Measurements from ENCODE around the gene PRKCZ. TPM values are rescaled to one million over a fixed set of nuclear protein-coding genes. Genes with fewer than 3 reads are reported as not detected.

Gene PRKCZ
- total RNA-seq, 2 experiments from 2014 or later, result 17.8 to 19.0 TPM

- Mint-ChIP-seq H3K27ac (no peak overlapping the region), H3K27me3 (no peaks in the 10 kb centered on the region), H3K4me1 (ENCODE audit: low read depth) (peaks cover 7% of the 10 kb centered on the region), H3K9me3 (no peaks in the 10 kb centered on the region), H3K4me3 (no peak overlapping the region), H3K36me3 (ENCODE audit: low read depth) (peaks cover 8% of the 10 kb centered on the region)
- H3K4me1 ChIP-seq (ENCODE audit: insufficient read depth, low read length), result no peaks in the 10 kb centered on the region
- CTCF ChIA-PET, result no interaction called here
- H3K9me3 ChIP-seq (ENCODE audit: control insufficient read depth in 1 of 2, insufficient read depth in 1 of 2, low read length in 2 of 2), result peaks cover 0 to 10% of the 10 kb centered on the region in 2 experiments
- TF ChIP-seq CTCF (IDR thresholded peaks at IDR 0.05), result no peak
- no peak overlapping the region for H3K27ac ChIP-seq (ENCODE audit: low read depth in 1 of 2, low read length in 2 of 2)
- no peak for ATAC-seq (ENCODE audit: poor library complexity)
- POLR2A ChIA-PET, result no interaction called here
- no peaks in the 10 kb centered on the region for H3K36me3 ChIP-seq (ENCODE audit: insufficient read depth, low read length)
- H3K4me3 ChIP-seq (ENCODE audit: low read length), result no peak overlapping the region
- no peaks in the 10 kb centered on the region for H3K27me3 ChIP-seq (ENCODE audit: control insufficient read depth in 1 of 2, insufficient read depth in 2 of 2, low read length in 2 of 2)
- no peak for DNase-seq
- intact Hi-C loops (cut with DNase I, micrococcal nuclease), result no loop called here
Observed at GRCh38 chr1:2166254-2166653, 116.0 kb downstream of the PRKCZ start.

DNA sequence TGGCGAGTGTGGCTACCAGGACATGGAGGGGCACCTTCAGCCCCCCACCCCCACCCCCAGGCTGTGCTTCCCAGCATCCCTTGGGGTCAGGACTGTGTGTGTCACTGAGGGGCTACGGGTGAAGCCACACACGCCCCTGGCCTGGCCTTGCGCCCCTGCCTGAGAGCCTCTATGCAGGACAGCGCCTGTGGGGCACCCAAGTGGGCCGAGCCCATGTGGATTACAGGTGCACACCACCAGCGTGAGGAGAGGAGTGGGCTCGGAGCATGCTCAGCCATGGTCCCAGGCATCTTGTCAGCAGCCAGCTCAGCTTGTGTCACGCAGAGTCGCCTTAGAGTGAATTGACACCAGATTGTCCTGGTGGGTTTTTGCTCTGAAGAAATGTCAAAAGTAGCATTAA, 116.5 kb downstream of the PRKCZ start:
- ATAC-seq (ENCODE audit: poor library complexity), result no peak
- no peaks in the 10 kb centered on the region for H3K27me3 Mint-ChIP-seq
- no peaks in the 10 kb centered on the region for H3K9me3 Mint-ChIP-seq
- Histone ChIP-seq H3K9me3 (ENCODE audit: control insufficient read depth in 1 of 2, insufficient read depth in 1 of 2, low read length in 2 of 2) (peaks cover 0 to 10% of the 10 kb centered on the region in 2 experiments), H3K27me3 (ENCODE audit: control insufficient read depth in 1 of 2, insufficient read depth in 2 of 2, low read length in 2 of 2) (no peaks in the 10 kb centered on the region), H3K4me1 (ENCODE audit: insufficient read depth, low read length) (no peaks in the 10 kb centered on the region), H3K4me3 (ENCODE audit: low read length) (no peak overlapping the region), H3K36me3 (ENCODE audit: insufficient read depth, low read length) (no peaks in the 10 kb centered on the region), H3K27ac (ENCODE audit: low read depth in 1 of 2, low read length in 2 of 2) (no peak overlapping the region)
- no peak for DNase-seq
- H3K36me3 Mint-ChIP-seq (ENCODE audit: low read depth), result peaks cover 8% of the 10 kb centered on the region
- no peak overlapping the region for H3K27ac Mint-ChIP-seq
- ChIA-PET POLR2A (no interaction called here), CTCF (no interaction called here)
- TF ChIP-seq CTCF (IDR thresholded peaks at IDR 0.05), result no peak
- peaks cover 7% of the 10 kb centered on the region for H3K4me1 Mint-ChIP-seq (ENCODE audit: low read depth)
- intact Hi-C loops (cut with DNase I, micrococcal nuclease), result no loop called here
- no peak overlapping the region for H3K4me3 Mint-ChIP-seq

DNA sequence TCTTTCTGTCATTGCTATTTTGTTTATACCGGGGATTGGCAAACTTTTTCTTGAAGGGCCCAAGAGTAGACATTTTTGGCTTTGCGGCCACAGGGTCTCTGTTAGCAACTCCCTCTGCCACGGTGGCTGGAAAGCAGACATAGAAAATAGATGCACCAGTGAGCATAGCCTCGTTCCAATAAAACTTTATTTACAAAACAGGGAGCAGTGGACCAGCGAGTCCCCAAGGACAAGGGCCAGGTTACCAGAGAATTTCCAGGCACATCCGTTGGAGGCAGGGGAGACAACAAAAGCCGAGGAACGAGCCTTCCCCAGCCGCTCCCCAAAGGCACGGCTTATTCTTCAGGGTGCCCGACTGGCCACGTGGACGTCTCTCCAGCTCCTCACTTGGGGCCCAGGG, 117.9 kb downstream of the PRKCZ start:
- intact Hi-C loops (cut with DNase I, micrococcal nuclease), result no loop called here
- ChIA-PET CTCF (no interaction called here), POLR2A (no interaction called here)
- Histone ChIP-seq H3K9me3 (ENCODE audit: control insufficient read depth in 1 of 2, insufficient read depth in 1 of 2, low read length in 2 of 2) (peaks cover 0 to 12% of the 10 kb centered on the region in 2 experiments), H3K27me3 (ENCODE audit: control insufficient read depth in 1 of 2, insufficient read depth in 2 of 2, low read length in 2 of 2) (no peaks in the 10 kb centered on the region), H3K36me3 (ENCODE audit: insufficient read depth, low read length) (peaks cover 3% of the 10 kb centered on the region), H3K4me1 (ENCODE audit: insufficient read depth, low read length) (no peaks in the 10 kb centered on the region), H3K4me3 (ENCODE audit: low read length) (no peak overlapping the region), H3K27ac (ENCODE audit: low read depth in 1 of 2, low read length in 2 of 2) (no peak overlapping the region)
- no peak for DNase-seq
- no peak overlapping the region for H3K4me3 Mint-ChIP-seq
- H3K4me1 Mint-ChIP-seq (ENCODE audit: low read depth), result no peaks in the 10 kb centered on the region
- no peak for TF ChIP-seq CTCF (IDR thresholded peaks at IDR 0.05)
- peaks cover 3% of the 10 kb centered on the region for H3K36me3 Mint-ChIP-seq (ENCODE audit: low read depth)
- H3K9me3 Mint-ChIP-seq, result no peaks in the 10 kb centered on the region
- no peak overlapping the region for H3K27ac Mint-ChIP-seq
- no peak for ATAC-seq (ENCODE audit: poor library complexity)
- H3K27me3 Mint-ChIP-seq, result no peaks in the 10 kb centered on the region
